ENCODE measurements around the gene PHRF1. TPM values are rescaled to one million over a fixed set of nuclear protein-coding genes. Genes with fewer than 3 reads are reported as not detected.

The PHRF1 gene
- total RNA-seq, 2 experiments from 2014 or later, result 43.1 to 44.5 TPM

DNA sequence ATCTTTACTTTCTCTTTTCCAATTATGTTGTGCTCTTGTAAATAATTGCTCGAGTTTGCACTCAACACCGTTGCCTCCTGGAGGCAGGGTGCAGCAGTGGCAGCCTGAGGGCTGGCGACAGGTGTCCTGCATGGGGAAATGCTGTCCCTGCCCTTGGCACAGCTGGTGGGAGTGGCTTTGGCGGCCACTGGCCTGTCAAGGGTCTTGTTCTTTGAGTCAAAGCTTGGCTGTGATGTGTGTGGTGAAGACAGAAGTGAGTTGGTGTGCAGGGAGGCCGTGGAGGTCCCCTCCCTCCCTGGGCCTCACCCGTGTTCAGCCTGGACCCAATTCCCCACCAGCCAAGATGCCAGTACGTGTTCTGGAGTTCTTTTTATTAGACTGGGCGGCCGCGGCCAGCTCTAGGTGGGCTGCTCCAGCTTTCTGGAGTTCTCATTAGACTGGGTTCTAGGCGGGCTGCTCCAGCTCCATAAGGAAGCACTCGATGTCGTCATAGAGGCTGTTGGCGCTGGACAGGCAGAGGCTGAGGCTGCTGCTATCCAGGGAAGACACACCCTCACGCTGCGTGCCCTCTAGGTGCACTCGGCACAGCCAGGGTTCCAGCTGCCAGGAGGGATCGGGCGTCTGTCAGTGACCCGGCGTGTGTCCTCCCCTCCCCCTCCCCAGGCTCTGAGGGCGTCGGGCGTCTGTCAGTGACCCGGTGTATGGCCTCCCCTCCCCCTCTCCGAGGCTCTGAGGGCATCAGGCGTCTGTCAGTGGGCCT, 36.1 kb downstream of the PHRF1 start:
- peaks cover 11% of the 10 kb centered on the region for H3K4me1 Mint-ChIP-seq (ENCODE audit: low read depth)
- no peaks in the 10 kb centered on the region for H3K27me3 Mint-ChIP-seq
- no peaks in the 10 kb centered on the region for H3K9me3 Mint-ChIP-seq
- H3K4me3 Mint-ChIP-seq, result no peak overlapping the region
- ChIA-PET POLR2A (interaction anchor here (1.1 to 3.2 kb wide), 6 partner anchors 12 to 114 kb away, joined by 3 to 10 read pairs (median 5); partner anchors contain the start of gene PHRF1), CTCF (interaction anchor here (1.0 kb wide), 1 partner anchor 25 kb away, joined by 3 read pairs; no protein-coding TSS in a partner anchor)
- ATAC-seq (no peak), DNase-seq (peak; percentile 47)
- intact Hi-C loops (cut with micrococcal nuclease), result no loop called here
- peak; percentile 50 for TF ChIP-seq CTCF (IDR thresholded peaks at IDR 0.05)
- peak overlapping the region; percentile 21 for H3K27ac Mint-ChIP-seq
- H3K36me3 Mint-ChIP-seq (ENCODE audit: low read depth), result peaks cover 6% of the 10 kb centered on the region

- Mint-ChIP-seq H3K4me3 (no peak overlapping the region), H3K9me3 (no peaks in the 10 kb centered on the region), H3K36me3 (ENCODE audit: low read depth) (peaks cover 5% of the 10 kb centered on the region), H3K27me3 (no peaks in the 10 kb centered on the region), H3K27ac (no peak overlapping the region), H3K4me1 (ENCODE audit: low read depth) (peaks cover 11% of the 10 kb centered on the region)
- no peak for TF ChIP-seq CTCF (IDR thresholded peaks at IDR 0.05)
- ChIA-PET POLR2A (interaction anchor here (1.1 to 3.2 kb wide), 5 partner anchors 12 to 114 kb away, joined by 3 to 10 read pairs (median 6); partner anchors contain the start of gene PHRF1), CTCF (interaction anchor here (1.0 kb wide), 1 partner anchor 25 kb away, joined by 3 read pairs; no protein-coding TSS in a partner anchor)
- intact Hi-C loops (cut with micrococcal nuclease), result no loop called here
- ATAC-seq (no peak), DNase-seq (no peak)
These were observed 36.7 kb downstream of the PHRF1 start for GRCh38 chr11:612961-613300.

GRCh38 chr11:613369-613968, 37.2 kb downstream of the PHRF1 start:
- POLR2A ChIA-PET, result interaction anchor here (0.5 to 3.2 kb wide), 8 partner anchors 7 to 217 kb away, joined by 3 to 10 read pairs (median 5); partner anchors contain the start of gene PHRF1
- H3K4me3 Mint-ChIP-seq, result no peak overlapping the region
- H3K4me1 Mint-ChIP-seq (ENCODE audit: low read depth), result peaks cover 11% of the 10 kb centered on the region
- no peaks in the 10 kb centered on the region for H3K27me3 Mint-ChIP-seq
- DNase-seq (peak; percentile 93), ATAC-seq (peak; percentile 59)
- TF ChIP-seq CTCF (IDR thresholded peaks at IDR 0.05), result no peak
- peaks cover 5% of the 10 kb centered on the region for H3K36me3 Mint-ChIP-seq (ENCODE audit: low read depth)
- intact Hi-C loops (cut with micrococcal nuclease), result no loop called here
- H3K27ac Mint-ChIP-seq, result no peak overlapping the region
- H3K9me3 Mint-ChIP-seq, result no peaks in the 10 kb centered on the region
- CTCF ChIA-PET, result interaction anchor here (0.7 to 1.3 kb wide), 2 partner anchors 19 to 59 kb away, joined by 3 to 4 read pairs; no protein-coding TSS in a partner anchor

DNA sequence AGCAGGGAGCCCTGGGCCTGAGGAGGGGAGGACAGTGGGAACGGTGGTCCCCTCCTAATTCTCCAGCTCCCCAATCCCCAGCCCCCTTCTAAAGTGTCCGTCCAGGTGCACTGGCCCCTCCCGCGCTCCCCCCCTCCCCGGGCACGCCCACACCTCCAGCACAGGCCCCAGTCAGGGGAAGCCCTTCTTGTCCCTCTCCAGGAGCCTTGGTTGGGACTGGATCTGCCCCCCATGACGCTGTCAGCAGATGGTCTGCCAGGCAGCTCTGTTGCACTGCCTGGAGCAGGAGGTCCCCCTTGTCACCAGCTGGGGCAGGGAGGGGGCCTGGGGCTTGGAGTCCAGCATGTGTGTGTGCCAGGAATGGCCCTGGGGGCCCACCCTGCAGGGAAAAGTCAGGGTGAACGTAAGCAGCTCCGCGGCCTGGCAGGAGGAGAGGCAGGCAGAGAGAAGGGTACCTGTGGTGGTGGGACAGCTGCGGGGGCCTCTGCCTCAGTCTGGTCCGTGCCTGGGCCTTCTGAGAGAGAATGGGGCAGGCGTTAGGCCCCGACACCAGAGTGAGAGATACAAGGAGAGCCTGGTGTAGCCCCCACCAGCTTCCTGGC, 37.9 kb downstream of the PHRF1 start:
- H3K36me3 Mint-ChIP-seq (ENCODE audit: low read depth), result peaks cover 4% of the 10 kb centered on the region
- peak overlapping the region; percentile 84 for H3K4me3 Mint-ChIP-seq
- H3K9me3 Mint-ChIP-seq, result no peaks in the 10 kb centered on the region
- ChIA-PET POLR2A (interaction anchor here (0.5 to 3.2 kb wide), 7 partner anchors 8 to 217 kb away, joined by 3 to 7 read pairs (median 3); partner anchors contain the start of gene PHRF1), CTCF (interaction anchor here (0.7 to 1.3 kb wide), 2 partner anchors 19 to 60 kb away, joined by 3 to 4 read pairs; no protein-coding TSS in a partner anchor)
- DNase-seq (no peak), ATAC-seq (no peak)
- peaks cover 11% of the 10 kb centered on the region for H3K4me1 Mint-ChIP-seq (ENCODE audit: low read depth)
- peak overlapping the region; percentile 79 for H3K27ac Mint-ChIP-seq
- no peak for TF ChIP-seq CTCF (IDR thresholded peaks at IDR 0.05)
- intact Hi-C loops (cut with micrococcal nuclease), result no loop called here
- no peaks in the 10 kb centered on the region for H3K27me3 Mint-ChIP-seq
